GM18499 (cell line): Measurements from ENCODE around the gene REV1.

ENCODE experiments used
- ATAC-seq: cut with Tn5 transposase; IDR thresholded peaks from one replicate; pipeline ENCODE4 v1.9.1; 2021; ENCODE audit warnings: moderate number of reproducible peaks; ENCODE audit not compliant: insufficient read depth, unreplicated experiment

Gene REV1

GRCh38 chr2:99406137-99406536, 83.7 kb downstream of the REV1 start:
- ATAC-seq = no peak

- ATAC-seq = no peak
Observed at GRCh38 chr2:99404797-99405669, 84.8 kb downstream of the REV1 start.

GRCh38 chr2:99404039-99404796, 85.6 kb downstream of the REV1 start:
- ATAC-seq = no peak

GRCh38 chr2:99403524-99403923, 86.3 kb downstream of the REV1 start:
- no peak for ATAC-seq

- ATAC-seq = no peak
Observed at GRCh38 chr2:99403084-99403483, 86.7 kb downstream of the REV1 start.

- ATAC-seq = no peak
Observed at GRCh38 chr2:99401841-99402240, 88.0 kb downstream of the REV1 start.

- no peak for ATAC-seq
Observed at GRCh38 chr2:99399795-99400194, 90.0 kb downstream of the REV1 start.

- ATAC-seq = no peak
Observed at GRCh38 chr2:99399063-99399462, 90.8 kb downstream of the REV1 start.

- ATAC-seq = no peak
Observed at GRCh38 chr2:99398303-99398702, 91.5 kb downstream of the REV1 start.

- ATAC-seq = no peak
Observed at GRCh38 chr2:99397266-99397920, 92.4 kb downstream of the REV1 start.

- ATAC-seq = no peak
Observed at GRCh38 chr2:99395589-99396130, 94.2 kb downstream of the REV1 start.

GRCh38 chr2:99389946-99390345, 99.9 kb downstream of the REV1 start:
- no peak for ATAC-seq

- ATAC-seq = no peak
Observed at GRCh38 chr2:99389371-99389770, 100.4 kb downstream of the REV1 start.

GRCh38 chr2:99388892-99389291, 100.9 kb downstream of the REV1 start:
- ATAC-seq = no peak

- no peak for ATAC-seq
Observed at GRCh38 chr2:99386011-99386410, 103.8 kb downstream of the REV1 start.

GRCh38 chr2:99382143-99382542, 107.7 kb downstream of the REV1 start:
- ATAC-seq = no peak

GRCh38 chr2:99380376-99381010, 109.3 kb downstream of the REV1 start:
- no peak for ATAC-seq

GRCh38 chr2:99377879-99378278, 111.9 kb downstream of the REV1 start:
- ATAC-seq = no peak

GRCh38 chr2:99376254-99376864, 113.5 kb downstream of the REV1 start:
- ATAC-seq = no peak

GRCh38 chr2:99374747-99375146, 115.1 kb downstream of the REV1 start:
- ATAC-seq = no peak
